Panc1 (cell line): Measurements from ENCODE around the gene HNRNPF. TPM values are rescaled to one million over a fixed set of nuclear protein-coding genes. Genes with fewer than 3 reads are reported as not detected.

ENCODE experiments used
- ATAC-seq: fragments of 200-7000 bp; cut with Tn5 transposase; 2 replicates; pipeline ENCODE4 v1.9.1; 2020; ENCODE audit warnings: mild to moderate bottlenecking, moderate library complexity
- BruUV-seq: library from RNA; stranded (reverse); fragments of 400-500 nt; replicated peaks from 2 replicates; lab custom pipeline; 2021; lab: Mats Ljungman, UMichigan
- CTCF ChIA-PET: fragments of 300-600 bp; sonication (Branson Sonifier 250); formaldehyde crosslinking; loops from one replicate; lab custom pipeline; 2022; ENCODE audit warnings: antibody characterized with exemption; lab: Charles Lee
- POLR2A ChIA-PET: fragments of 300-600 bp; sonication (Branson Sonifier 250); formaldehyde crosslinking; loops from one replicate; lab custom pipeline; 2022; ENCODE audit warnings: antibody characterized with exemption; lab: Charles Lee
- DNase-seq: peaks from one replicate; pipeline ENCODE4 v3.0.0-alpha.2; 2010; ENCODE audit warnings: low read depth, low spot score
- H3K27ac ChIP-seq: 2 replicates; pipeline ENCODE4 v1.5.1; 2011; ENCODE audit warnings: mild to moderate bottlenecking, low read length, inconsistent platforms
- H3K27me3 ChIP-seq: fragments of 200-500 bp; sonication (Bioruptor generic); 2 replicates; pipeline ENCODE4 v1.6.0; 2014; ENCODE audit warnings: low read length, inconsistent platforms; ENCODE audit not compliant: control insufficient read depth, insufficient read depth
- H3K36me3 ChIP-seq: fragments of 200-500 bp; sonication (Bioruptor generic); 2 replicates; pipeline ENCODE4 v1.5.1; 2014; ENCODE audit warnings: inconsistent platforms, mild to moderate bottlenecking, low read length, moderate library complexity; ENCODE audit not compliant: control insufficient read depth, insufficient read depth
- H3K4me1 ChIP-seq: 2 replicates; pipeline ENCODE4 v1.5.1; 2011; ENCODE audit warnings: inconsistent platforms, mild to moderate bottlenecking, low read length, moderate library complexity; ENCODE audit not compliant: control insufficient read depth, insufficient read depth
- H3K4me3 ChIP-seq, 2 experiments: 2 replicates each; pipeline ENCODE4 v1.5.1; 2011 to 2012; ENCODE audit warnings: low read depth in 2 of 2, low read length in 2 of 2, mild to moderate bottlenecking in 2 of 2, inconsistent platforms in 1 of 2, moderate library complexity in 1 of 2
- H3K9me3 ChIP-seq: fragments of 200-500 bp; sonication (Bioruptor generic); 2 replicates; pipeline ENCODE4 v1.5.1; 2014; ENCODE audit warnings: low read depth, mild to moderate bottlenecking, inconsistent platforms, low read length, moderate library complexity; ENCODE audit not compliant: control insufficient read depth, insufficient read depth
- POLR2AphosphoS5 ChIP-seq: IDR thresholded peaks from 2 replicates; pipeline ENCODE4 v1.6.1; 2012; ENCODE audit warnings: mild to moderate bottlenecking, low read depth, low read length, moderate library complexity
- REST ChIP-seq, 2 experiments: IDR thresholded peaks; 2 replicates each; pipeline ENCODE4 v1.6.1; 2011 to 2012; ENCODE audit warnings: low read depth in 2 of 2, control low read depth in 1 of 2, low read length in 1 of 2, mild to moderate bottlenecking in 1 of 2, moderate library complexity in 1 of 2; ENCODE audit not compliant: insufficient read depth in 1 of 2
- SIN3A ChIP-seq: IDR thresholded peaks from 2 replicates; pipeline ENCODE4 v1.6.1; 2012; ENCODE audit warnings: low read depth, mild to moderate bottlenecking, low read length, moderate library complexity, borderline replicate concordance; ENCODE audit not compliant: insufficient read depth
- TCF7L2 ChIP-seq: IDR thresholded peaks from 2 replicates; pipeline ENCODE4 v1.6.1; 2011; ENCODE audit warnings: mild to moderate bottlenecking, low read depth, low read length, inconsistent platforms
- in situ Hi-C: cut with HindIII; loops from 2 replicates; pipeline ENCODE4 v1.10.0; 2016; ENCODE audit warnings: low sequenced_read_pairs, low pct_unique_long_range_greater_than_20kb
- intact Hi-C: fragments of 100-400 bp; cut with micrococcal nuclease; formaldehyde crosslinking; loops from one replicate; pipeline ENCODE4 v1.10.0; 2022; ENCODE audit not compliant: unreplicated experiment
- total RNA-seq: library from RNA; stranded (reverse); gene quantifications from one replicate; pipeline ENCODE4 v1.2.1, GENCODE V29; 2021; ENCODE audit not compliant: unreplicated experiment
- TF ChIP-seq, protein P1 (sequence below): fragments of 450-650 bp; IDR thresholded peaks from 2 replicates; pipeline ENCODE4 v1.5.1; 2017; ENCODE audit warnings: mild to moderate bottlenecking

The HNRNPF gene
- total RNA-seq, 1 experiment from 2014 or later = 466 TPM

DNA sequence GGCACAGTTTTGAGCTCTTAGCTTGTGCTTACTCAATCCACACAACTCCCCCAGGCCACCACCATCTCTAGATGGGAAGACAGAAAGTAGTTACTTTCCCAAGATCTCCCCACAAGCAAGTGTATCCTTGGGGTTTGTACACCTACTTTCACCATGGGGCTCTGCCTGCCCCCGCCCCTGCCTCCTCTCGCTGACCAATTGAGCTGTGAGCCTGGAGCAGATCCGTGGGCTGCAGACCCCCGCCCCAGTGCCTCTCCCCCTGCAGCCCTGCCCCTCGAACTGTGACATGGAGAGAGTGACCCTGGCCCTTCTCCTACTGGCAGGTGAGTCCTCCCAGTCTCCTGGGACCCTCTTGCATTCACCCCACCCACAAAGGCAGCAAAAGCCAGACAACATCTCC is 35.5 kb downstream of the HNRNPF start:
- no peak for DNase-seq
- ChIA-PET CTCF (interaction anchor here (0.7 kb wide), 1 partner anchor 298 kb away, joined by 3 read pairs; no protein-coding TSS in a partner anchor), POLR2A (interaction anchor here (0.6 kb wide), 1 partner anchor 8 kb away, joined by 4 read pairs; no protein-coding TSS in a partner anchor)
- Histone ChIP-seq H3K36me3 (no peaks in the 10 kb centered on the region), H3K9me3 (no peaks in the 10 kb centered on the region), H3K27me3 (no peaks in the 10 kb centered on the region), H3K27ac (no peak overlapping the region), H3K4me3 (no peak overlapping the region), H3K4me1 (no peaks in the 10 kb centered on the region)
- no peak for TF ChIP-seq REST (IDR thresholded peaks at IDR 0.05; ENCODE audit: insufficient read depth in 1 of 2, low read depth in 2 of 2, low read length in 1 of 2)
- TF ChIP-seq SIN3A = no peak
- TF ChIP-seq POLR2AphosphoS5 = no peak
- no peak for ATAC-seq
- BruUV-seq = no TSS peak
- intact Hi-C loops (no loop called here), in situ Hi-C loops (no loop called here)

- ATAC-seq (no peak), DNase-seq (no peak)
- H3K27ac ChIP-seq = no peak overlapping the region
- H3K36me3 ChIP-seq = no peaks in the 10 kb centered on the region
- no peaks in the 10 kb centered on the region for H3K4me1 ChIP-seq
- POLR2A ChIA-PET = interaction anchor here (0.6 kb wide), 1 partner anchor 171 kb away, joined by 5 read pairs; no protein-coding TSS in a partner anchor
- intact Hi-C loops (no loop called here), in situ Hi-C loops (no loop called here)
- TF ChIP-seq POLR2AphosphoS5 (no peak), TCF7L2 (no peak), SIN3A (no peak), REST (IDR thresholded peaks at IDR 0.05; ENCODE audit: insufficient read depth in 1 of 2, low read depth in 2 of 2, low read length in 1 of 2) (no peak)
- TF ChIP-seq, protein P1, sequence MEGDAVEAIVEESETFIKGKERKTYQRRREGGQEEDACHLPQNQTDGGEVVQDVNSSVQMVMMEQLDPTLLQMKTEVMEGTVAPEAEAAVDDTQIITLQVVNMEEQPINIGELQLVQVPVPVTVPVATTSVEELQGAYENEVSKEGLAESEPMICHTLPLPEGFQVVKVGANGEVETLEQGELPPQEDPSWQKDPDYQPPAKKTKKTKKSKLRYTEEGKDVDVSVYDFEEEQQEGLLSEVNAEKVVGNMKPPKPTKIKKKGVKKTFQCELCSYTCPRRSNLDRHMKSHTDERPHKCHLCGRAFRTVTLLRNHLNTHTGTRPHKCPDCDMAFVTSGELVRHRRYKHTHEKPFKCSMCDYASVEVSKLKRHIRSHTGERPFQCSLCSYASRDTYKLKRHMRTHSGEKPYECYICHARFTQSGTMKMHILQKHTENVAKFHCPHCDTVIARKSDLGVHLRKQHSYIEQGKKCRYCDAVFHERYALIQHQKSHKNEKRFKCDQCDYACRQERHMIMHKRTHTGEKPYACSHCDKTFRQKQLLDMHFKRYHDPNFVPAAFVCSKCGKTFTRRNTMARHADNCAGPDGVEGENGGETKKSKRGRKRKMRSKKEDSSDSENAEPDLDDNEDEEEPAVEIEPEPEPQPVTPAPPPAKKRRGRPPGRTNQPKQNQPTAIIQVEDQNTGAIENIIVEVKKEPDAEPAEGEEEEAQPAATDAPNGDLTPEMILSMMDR = no peak
- no peaks in the 10 kb centered on the region for H3K9me3 ChIP-seq
- BruUV-seq = no TSS peak
- H3K4me3 ChIP-seq = no peak overlapping the region
- CTCF ChIA-PET = interaction anchor here (0.7 kb wide), 1 partner anchor 298 kb away, joined by 3 read pairs; no protein-coding TSS in a partner anchor
- H3K27me3 ChIP-seq = no peaks in the 10 kb centered on the region
Observed at GRCh38 chr10:43372765-43373361, 36.1 kb downstream of the HNRNPF start.
